ENCODE results near the gene HBM. TPM values are rescaled to one million over a fixed set of nuclear protein-coding genes. Genes with fewer than 3 reads are reported as not detected.

The HBM gene
- total RNA-seq, 1 experiment from 2014 or later: not detected

GRCh38 chr16:146646-147045 is 19.1 kb upstream of the HBM start:
- H3K27me3 ChIP-seq (ENCODE audit: control insufficient read depth, insufficient read depth, low read length): no peaks in the 10 kb centered on the region

GRCh38 chr16:149024-149660 is 16.6 kb upstream of the HBM start:
- ChIA-PET POLR2A (interaction anchor here (0.6 kb wide), 1 partner anchor 144 kb away, joined by 13 read pairs; no protein-coding TSS in a partner anchor), CTCF (no interaction called here)
- H3K36me3 ChIP-seq (ENCODE audit: control insufficient read depth, insufficient read depth, low read length): no peaks in the 10 kb centered on the region
- in situ Hi-C loops (cut with HindIII; ENCODE audit: low pct_unique_long_range_greater_than_20kb, low sequenced_read_pairs) (no loop called here), intact Hi-C loops (cut with micrococcal nuclease; ENCODE audit: unreplicated experiment) (no loop called here)
- H3K27ac ChIP-seq (ENCODE audit: low read length): no peak overlapping the region
- no peaks in the 10 kb centered on the region for H3K9me3 ChIP-seq (ENCODE audit: control insufficient read depth, insufficient read depth, low read depth, low read length)
- no TSS peak for BruUV-seq (replicated peaks)
- ATAC-seq: no peak
- DNase-seq (ENCODE audit: low read depth, low spot score): no peak
- no peaks in the 10 kb centered on the region for H3K27me3 ChIP-seq (ENCODE audit: control insufficient read depth, insufficient read depth, low read length)
- H3K4me1 ChIP-seq (ENCODE audit: control insufficient read depth, insufficient read depth, low read length): no peaks in the 10 kb centered on the region
- no peak overlapping the region for H3K4me3 ChIP-seq (ENCODE audit: low read depth in 2 of 2, low read length in 2 of 2)
- TF ChIP-seq SIN3A (IDR thresholded peaks at IDR 0.05; ENCODE audit: borderline replicate concordance, insufficient read depth, low read depth, low read length) (no peak), POLR2AphosphoS5 (IDR thresholded peaks at IDR 0.05; ENCODE audit: low read depth, low read length) (no peak), CTCF (IDR thresholded peaks at IDR 0.05) (no peak)
- TF ChIP-seq, protein P1, sequence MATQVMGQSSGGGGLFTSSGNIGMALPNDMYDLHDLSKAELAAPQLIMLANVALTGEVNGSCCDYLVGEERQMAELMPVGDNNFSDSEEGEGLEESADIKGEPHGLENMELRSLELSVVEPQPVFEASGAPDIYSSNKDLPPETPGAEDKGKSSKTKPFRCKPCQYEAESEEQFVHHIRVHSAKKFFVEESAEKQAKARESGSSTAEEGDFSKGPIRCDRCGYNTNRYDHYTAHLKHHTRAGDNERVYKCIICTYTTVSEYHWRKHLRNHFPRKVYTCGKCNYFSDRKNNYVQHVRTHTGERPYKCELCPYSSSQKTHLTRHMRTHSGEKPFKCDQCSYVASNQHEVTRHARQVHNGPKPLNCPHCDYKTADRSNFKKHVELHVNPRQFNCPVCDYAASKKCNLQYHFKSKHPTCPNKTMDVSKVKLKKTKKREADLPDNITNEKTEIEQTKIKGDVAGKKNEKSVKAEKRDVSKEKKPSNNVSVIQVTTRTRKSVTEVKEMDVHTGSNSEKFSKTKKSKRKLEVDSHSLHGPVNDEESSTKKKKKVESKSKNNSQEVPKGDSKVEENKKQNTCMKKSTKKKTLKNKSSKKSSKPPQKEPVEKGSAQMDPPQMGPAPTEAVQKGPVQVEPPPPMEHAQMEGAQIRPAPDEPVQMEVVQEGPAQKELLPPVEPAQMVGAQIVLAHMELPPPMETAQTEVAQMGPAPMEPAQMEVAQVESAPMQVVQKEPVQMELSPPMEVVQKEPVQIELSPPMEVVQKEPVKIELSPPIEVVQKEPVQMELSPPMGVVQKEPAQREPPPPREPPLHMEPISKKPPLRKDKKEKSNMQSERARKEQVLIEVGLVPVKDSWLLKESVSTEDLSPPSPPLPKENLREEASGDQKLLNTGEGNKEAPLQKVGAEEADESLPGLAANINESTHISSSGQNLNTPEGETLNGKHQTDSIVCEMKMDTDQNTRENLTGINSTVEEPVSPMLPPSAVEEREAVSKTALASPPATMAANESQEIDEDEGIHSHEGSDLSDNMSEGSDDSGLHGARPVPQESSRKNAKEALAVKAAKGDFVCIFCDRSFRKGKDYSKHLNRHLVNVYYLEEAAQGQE (IDR thresholded peaks at IDR 0.05; ENCODE audit: insufficient read depth in 1 of 2, low read depth in 2 of 2, low read length in 1 of 2): no peak

More at GRCh38 chr16:146646-147045, 19.1 kb upstream of the HBM start:
- BruUV-seq (replicated peaks): no TSS peak
- POLR2A ChIA-PET: no interaction called here
- Histone ChIP-seq H3K36me3 (ENCODE audit: control insufficient read depth, insufficient read depth, low read length) (no peaks in the 10 kb centered on the region), H3K4me1 (ENCODE audit: control insufficient read depth, insufficient read depth, low read length) (no peaks in the 10 kb centered on the region), H3K9me3 (ENCODE audit: control insufficient read depth, insufficient read depth, low read depth, low read length) (no peaks in the 10 kb centered on the region), H3K4me3 (ENCODE audit: low read depth in 2 of 2, low read length in 2 of 2) (no peak overlapping the region), H3K27ac (ENCODE audit: low read length) (no peak overlapping the region)
- DNase-seq (ENCODE audit: low read depth, low spot score) (no peak), ATAC-seq (no peak)
- intact Hi-C loops (cut with micrococcal nuclease; ENCODE audit: unreplicated experiment) (no loop called here), in situ Hi-C loops (cut with HindIII; ENCODE audit: low pct_unique_long_range_greater_than_20kb, low sequenced_read_pairs) (no loop called here)
- CTCF ChIA-PET: no interaction called here
- no peak for TF ChIP-seq POLR2AphosphoS5 (IDR thresholded peaks at IDR 0.05; ENCODE audit: low read depth, low read length)
- TF ChIP-seq, protein P1 (IDR thresholded peaks at IDR 0.05; ENCODE audit: insufficient read depth in 1 of 2, low read depth in 2 of 2, low read length in 1 of 2): no peak
- TF ChIP-seq CTCF (IDR thresholded peaks at IDR 0.05): no peak
- no peak for TF ChIP-seq SIN3A (IDR thresholded peaks at IDR 0.05; ENCODE audit: borderline replicate concordance, insufficient read depth, low read depth, low read length)
- no peak for TF ChIP-seq TCF7L2 (IDR thresholded peaks at IDR 0.05; ENCODE audit: low read depth, low read length)
